Pulmonary artery endothelial cell (primary cell): ENCODE measurements around the gene ZNF513. TPM values are rescaled to one million over a fixed set of nuclear protein-coding genes. Genes with fewer than 3 reads are reported as not detected.
"Not testable (repeated sequence)": the region's sequence is repeated elsewhere in the genome, so short reads cannot be mapped to it uniquely, and the experiment has no call there.

Source experiments
- DNase-seq: peaks from one replicate; pipeline ENCODE4 v3.0.0-alpha.2; 2011; ENCODE audit warnings: low read depth, low spot score
- total RNA-seq: library from RNA; depleted of rRNA; stranded (reverse); fragments of >200 nt; gene quantifications from 2 replicates; pipeline ENCODE4 v1.2.3, GENCODE V29; 2014

The ZNF513 gene, protein sequence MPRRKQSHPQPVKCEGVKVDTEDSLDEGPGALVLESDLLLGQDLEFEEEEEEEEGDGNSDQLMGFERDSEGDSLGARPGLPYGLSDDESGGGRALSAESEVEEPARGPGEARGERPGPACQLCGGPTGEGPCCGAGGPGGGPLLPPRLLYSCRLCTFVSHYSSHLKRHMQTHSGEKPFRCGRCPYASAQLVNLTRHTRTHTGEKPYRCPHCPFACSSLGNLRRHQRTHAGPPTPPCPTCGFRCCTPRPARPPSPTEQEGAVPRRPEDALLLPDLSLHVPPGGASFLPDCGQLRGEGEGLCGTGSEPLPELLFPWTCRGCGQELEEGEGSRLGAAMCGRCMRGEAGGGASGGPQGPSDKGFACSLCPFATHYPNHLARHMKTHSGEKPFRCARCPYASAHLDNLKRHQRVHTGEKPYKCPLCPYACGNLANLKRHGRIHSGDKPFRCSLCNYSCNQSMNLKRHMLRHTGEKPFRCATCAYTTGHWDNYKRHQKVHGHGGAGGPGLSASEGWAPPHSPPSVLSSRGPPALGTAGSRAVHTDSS
- 8.9 and 9.5 TPM in 2 replicates for total RNA-seq

DNA sequence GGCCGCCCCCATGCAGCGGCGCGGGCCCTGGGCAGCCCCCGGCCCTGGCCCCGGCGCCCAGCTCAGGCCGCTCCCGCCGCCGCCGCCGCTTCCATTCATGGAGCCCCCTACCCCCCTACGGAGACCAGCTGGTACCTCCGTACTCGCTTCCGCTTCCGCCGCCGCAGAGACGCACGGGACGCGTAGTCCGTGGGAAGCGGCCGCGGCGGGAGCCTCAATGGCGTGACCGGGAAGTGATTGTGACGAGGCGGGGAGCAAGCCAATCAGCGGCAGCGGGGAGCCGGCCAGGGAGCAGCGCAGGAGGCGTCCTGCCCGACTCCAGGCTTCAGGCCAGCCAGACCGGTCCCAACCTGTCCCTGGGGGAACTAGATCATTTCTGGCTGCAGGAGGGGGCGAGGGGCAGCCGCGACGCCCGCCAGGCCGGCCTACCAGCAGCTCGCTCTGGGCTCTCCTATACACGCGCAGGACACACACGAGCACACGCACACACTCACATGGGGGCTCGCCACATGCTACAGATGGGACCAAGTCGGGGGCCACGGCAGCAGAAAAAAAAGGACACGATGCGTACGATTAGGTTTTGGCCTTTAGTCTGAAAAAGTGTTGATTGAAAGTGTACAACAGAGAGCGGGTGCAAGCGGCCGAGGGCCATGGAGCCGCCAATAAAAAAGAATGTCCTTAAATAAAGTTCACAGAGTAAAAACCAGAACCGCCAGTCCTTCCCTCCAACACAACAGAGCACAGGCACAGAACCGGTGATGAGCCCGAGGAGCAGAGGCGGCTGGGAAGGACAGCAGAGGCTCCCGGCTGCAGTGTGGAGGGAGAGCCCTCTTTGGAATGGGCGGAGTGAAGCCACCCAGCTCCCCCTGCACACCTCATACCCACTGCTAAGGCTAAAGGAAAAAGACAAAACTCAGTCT, at the start of gene ZNF513:
Gene ZNF513 (minus strand): TSS at position 109 of the 920 bp plus-strand sequence. CDS start 208 bp downstream, outside the sequence.
- peak; percentile 81 for DNase-seq

DNA sequence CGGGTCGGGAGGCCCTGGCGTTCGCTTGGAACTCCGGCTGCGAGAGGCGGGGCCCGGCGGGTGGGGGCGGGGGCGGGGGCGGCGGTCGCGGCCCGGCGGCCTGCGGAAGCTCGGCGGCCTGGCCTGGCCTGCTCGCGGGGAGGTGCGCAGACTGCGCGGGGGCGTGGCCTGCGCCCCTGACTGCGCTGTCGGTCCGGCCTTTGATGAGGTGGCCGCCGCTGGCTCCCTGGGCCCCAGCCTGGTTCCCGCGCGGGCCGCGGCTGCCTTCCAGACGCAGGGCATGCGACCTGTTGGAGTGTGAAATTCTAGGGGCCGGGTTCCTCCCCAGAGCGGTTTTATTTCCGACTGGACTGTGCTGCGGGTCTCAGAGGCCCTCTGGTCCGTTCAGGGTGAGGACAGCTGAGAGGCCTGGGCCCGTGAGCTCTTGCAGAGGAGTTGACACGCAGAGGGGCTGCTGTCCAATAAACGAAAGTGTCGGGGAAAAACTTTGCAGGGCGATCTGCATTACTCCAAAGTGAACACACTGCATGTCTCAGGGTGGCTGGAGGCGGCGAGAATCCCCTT, 48.5 kb upstream of the ZNF513 start:
- DNase-seq, result peak; percentile 51

DNA sequence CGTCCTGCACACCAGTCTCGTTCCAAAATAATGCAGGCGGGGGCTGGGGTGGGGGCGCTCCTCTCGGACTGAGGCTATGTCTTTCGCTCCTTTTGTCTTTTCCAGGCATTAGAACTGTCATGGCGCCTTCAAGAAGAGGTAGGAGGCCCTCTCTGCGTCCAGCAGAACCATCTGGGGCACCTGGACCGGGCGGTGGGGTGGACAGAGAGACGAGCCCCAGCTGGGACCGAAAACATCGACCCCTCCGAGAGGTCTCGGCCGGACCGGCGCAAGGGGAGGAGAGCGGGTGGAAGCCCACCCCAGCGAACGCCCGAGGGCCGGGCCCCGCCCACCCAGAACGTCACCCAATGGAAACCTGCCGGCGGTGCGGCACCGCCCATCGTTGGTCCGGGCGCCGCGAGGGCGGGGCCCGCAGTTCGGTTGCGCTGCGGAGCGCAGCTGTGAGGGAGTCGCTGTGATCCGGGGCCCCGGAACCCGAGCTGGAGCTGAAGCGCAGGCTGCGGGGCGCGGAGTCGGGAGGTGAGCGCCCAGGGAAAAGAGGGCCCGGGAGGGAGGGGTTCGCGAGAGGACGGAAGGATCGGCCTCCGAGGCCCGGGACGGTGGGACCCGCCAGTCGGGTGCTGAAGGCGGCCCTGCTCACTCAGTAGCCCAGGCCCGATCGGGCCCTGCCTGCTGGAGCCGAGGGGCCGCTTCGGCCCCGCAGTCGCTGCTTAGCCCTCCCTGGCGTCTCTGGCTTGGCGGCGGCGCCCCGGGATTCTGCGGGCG, 47.9 kb upstream of the ZNF513 start, which contains the start of gene NRBP1:
Gene NRBP1 (plus strand): TSS at position 419 of the 765 bp plus-strand sequence. CDS start 4,643 bp downstream, outside the sequence.
- DNase-seq, result peak; percentile 50

DNA sequence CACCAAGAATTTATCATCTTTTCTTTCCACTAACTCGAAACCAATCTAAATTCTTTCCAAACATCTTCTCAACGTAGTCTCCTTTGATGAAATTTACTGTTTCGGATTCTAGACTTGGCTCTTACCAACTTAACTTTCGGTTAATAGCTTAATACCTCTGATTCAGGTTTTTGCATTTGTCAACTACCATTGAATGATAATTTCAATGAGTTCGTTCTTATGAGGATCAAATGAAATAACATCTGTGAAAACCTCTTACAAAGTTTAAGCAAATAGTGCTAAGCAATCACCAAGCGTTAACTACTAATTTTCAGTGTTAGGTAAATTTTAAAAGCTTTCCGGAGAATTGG, 47.3 kb upstream of the ZNF513 start:
- no peak for DNase-seq

DNA sequence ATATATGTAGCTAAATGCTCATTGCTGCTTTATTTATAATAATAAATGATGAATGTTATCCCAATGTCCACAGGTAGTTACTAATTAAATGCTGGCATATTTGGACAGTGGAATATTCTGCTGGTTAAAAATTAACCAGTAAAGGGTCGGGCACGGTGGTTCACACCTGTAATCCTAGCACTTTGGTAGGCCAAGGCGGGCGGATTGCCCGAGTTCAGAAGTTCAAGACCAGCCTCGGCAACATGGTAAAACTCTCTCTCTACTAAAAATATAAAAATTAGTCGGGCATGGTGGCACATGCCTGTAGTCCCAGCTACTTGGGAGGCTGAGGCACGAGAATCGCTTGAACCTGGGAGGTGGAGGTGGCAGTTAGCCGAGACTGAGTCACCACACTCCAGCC, 44.5 kb upstream of the ZNF513 start:
- not testable (repeated sequence) for DNase-seq

DNA sequence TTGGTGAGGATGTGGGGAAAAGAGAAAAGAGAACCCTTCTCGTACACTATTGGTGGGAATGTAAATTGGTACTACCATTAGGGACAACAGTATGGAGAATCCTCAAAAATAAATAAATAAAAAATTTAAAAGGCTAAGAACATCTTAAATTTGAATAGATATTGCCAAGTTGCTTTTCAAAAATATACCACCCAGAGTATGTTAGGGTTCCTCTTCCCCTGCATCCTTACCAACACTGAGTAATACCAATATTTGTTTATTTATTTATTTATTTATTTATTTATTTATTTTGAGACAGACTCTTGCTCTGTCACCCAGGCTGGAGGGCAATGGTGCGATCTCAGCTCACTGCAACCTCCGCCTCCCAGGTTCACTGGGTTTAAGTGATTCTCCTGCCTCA, 42.4 kb upstream of the ZNF513 start:
- no peak for DNase-seq

DNA sequence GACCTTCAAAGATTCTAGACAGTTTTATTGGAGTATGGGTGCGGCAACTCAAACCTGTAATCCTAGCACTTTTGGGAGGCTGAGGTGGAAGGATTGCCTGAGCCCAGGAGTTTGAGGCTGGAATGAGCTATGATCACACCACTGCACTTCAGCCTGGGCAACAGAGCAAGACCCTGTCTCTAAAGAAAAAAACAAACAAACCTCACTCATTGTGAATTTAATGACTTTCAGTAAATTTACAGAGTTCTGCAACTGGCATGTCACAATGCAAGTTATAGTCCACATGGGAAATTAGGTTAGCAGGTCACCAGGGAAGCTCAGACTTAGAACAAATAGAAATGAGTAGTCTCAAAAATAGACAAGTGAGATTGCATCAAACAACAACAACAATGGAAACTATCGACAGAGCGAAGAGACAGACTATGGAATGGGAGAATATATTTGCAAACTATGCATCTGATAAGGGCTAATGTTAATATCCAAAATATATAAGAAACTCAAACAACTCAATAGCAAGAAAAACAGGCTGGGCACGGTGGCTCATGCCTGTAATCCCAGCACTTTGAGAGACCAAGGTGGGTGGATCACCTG, 41.2 kb upstream of the ZNF513 start:
- no peak for DNase-seq

DNA sequence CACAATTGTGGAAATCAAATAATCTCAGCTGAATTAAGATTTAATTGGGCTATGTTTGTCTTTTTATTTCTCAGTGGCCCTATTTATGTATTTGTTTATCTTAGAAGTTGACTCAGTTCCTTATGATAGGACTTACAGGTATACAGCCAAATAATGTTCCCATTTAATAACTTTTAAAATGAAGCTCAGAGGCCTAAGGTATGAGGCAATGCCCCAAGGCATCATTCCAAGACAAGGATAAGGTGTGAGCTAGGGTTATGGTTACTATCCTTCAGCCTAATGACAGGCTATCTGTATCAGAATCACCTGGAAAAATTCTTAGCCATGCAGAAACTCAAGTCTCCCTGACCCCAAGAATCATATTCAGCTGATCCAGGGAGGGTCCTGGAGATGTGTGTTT, 40.5 kb upstream of the ZNF513 start:
- no peak for DNase-seq

DNA sequence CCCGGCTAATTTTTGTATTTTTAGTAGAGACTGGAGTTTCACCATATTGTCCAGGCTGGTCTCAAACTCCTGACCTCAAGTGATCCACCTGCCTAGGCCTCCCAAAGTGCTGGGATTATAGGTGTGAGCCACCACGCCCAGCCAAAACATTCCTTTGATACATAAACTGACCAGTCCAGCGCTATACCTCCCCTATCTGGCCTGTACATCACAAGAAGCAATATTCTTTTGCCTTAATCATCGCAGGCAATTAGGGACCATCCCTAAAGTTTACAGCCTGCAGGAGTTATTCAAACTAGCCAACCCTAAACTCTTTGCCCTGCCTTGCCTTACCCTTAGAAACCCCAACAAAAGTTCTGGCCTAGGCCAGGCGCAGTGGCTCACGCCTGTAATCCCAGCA, 35.6 kb upstream of the ZNF513 start:
- DNase-seq, result no peak

DNA sequence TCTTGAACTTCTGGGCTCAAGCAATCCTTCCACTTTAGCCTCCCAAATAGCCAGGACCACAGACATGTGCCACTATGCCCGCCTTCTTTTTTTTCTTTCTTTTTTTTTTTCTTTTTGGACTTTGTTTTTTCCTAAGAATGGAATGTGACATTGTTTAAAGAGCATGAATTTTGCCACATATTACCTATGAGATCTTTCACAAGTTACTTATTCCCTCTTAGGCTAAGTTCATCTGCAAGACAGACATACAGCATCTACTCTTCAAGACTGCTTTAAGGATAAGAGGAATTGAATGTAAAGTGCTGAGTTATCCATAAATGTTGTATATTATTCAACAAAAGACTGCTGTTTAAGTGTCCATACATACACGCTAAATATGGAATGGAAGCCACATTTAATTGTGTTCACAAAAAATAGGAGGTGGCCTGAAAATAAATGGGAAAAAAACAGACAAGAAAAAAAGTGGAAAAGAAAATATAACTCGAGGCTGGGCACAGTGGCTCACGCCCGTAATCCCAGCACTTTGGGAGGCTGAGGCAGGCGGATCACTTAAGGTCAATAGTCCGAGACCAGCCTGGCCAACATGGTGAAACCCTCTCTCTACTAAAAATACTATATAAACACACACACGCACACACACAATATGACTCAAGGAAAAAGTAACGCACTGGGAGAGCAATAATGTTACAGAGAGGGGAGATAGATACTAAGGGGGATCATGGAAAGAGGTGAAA, 32.1 kb upstream of the ZNF513 start:
- DNase-seq, result no peak

DNA sequence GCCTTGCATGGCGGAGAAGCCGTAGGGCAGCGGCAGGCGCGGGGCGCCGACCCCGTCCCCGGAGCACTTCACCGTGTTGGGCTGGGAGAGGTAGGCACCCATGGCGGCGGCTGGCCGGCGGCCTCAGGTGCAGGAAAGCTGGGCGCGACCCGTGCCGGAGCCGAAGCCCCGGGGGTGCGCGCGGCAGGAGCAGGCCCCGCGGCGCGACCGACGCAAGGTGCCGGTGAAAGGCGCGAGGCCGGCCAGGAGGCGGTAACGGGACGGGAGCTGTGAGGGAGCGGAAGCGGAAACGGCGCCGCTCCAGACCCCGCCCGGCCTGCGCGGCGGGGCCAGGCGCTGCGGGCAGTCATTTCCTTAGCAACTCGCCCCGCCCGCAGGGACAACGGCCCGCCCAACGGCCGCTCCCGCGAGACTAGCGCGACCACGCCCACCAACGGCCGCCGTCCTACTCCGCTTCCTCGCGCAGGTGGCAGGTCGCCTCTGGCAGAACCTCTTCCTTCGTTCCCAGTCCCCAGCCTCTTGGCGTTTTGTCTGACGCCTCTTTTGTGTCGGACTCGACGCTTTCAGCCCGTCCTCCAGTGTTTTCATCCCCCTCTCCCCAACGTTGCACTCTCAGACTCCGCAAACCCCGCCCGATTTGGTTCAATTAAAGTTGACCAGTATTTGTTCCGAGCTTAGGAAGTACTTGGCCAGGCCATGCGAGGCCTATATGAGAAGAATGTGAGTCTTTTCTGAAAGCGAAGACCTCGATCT, 29.0 kb upstream of the ZNF513 start, which contains the start of gene PPM1G:
Gene PPM1G (minus strand): TSS at position 271 of the 753 bp plus-strand sequence. CDS start 169 bp downstream, at position 102.
- peak; percentile 78 for DNase-seq

DNA sequence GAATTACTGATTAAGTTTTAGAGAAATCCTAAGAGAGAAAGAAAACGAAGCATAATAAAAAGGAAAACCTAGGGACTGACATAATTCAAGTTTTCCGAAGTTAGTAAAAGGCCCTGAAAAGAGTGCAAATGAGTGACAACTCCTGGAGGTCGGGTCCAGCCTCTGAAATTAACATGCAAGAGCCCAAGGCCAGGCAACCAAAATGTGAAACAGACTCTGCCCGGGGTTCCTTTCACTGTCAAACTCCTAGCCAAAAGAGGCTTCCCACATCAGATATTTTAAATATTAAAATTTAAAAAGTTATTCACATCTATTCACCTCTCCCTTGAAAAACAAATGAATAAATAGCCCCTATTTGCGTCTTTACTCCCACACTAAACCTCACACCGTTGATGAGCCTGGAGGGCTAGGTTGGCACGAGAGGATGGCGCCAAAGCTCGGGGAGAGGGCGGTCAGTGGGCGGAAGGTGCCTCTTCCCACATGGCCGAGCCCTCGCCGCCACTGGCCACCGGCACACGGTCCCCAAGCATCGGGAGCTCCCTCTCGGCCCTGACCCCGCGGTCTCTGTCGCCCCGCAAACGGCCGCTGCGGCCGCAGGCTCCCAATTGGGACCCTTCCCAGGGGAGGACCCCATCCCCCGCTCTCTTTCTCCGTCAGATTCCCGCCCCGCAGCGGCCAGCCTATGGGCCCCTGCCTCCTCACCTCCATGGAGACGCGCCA, 28.2 kb upstream of the ZNF513 start:
- DNase-seq, result no peak

DNA sequence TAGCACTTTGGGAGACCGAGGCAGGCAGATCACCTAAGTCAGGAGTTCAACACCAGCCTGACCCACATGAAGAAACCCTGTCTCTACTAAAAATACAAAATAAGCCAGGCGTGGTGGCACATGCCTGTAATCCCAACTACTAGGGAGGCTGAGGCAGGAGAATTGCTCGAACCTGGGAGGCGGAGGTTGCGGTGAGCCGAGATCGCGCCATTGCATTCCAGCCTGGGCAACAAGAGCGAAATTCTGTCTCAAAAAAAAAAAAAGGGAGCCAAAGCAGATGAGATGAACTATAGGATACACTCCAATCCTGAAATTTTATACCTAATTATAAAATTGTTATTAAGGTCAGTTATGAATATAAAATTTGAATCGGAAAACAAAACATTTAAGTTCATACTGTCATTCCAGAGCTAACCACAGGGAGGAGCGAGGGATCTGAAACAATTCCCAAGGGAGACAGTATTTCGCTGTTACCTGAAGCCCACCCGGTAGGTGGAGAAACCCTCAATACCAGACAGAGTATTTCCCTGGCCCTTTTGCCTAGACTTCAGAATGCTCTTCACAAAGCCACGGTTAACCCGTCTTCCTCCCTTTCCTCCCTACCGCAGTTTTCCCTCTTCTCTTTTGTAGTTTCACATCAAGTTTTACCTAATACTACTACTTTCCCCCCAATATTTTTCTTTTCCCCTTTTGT, 27.4 kb upstream of the ZNF513 start:
- DNase-seq, result no peak

DNA sequence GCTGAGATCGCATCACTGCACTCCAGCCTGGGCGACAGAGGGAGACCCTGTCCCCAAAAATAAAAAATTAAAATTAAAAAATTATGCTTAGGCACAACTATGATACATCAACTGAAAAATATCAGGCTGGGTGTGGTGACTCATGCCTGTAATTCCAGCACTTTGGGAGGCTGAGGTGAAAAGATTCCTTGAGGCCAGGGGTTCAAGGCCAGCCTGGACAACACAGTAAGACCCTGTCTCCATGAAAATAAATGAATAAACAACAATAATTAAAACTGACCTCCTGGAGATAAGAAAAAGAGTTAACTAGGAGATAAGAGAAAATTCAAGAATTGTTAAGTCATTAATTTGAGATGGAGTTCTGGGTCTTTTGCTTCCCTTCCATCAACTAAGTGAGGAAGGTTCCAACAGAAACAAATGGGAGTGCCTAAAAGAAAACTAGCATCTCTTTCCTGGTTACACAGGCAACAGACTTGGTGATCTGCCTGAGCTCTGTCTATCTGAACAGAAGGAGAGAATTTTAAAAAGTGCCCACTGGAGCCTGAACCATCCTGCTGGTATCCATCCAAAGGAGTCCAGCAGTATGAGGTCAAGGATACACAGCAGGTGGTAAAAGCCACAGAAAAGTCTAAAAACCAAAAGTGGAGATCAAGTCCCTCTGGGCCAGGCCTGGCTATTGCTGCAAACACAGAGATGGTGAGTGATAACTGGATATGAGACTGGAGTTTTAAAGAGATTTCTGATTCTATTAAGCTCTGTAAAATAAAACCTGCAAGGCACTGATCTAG, 20.0 kb upstream of the ZNF513 start:
- no peak for DNase-seq

DNA sequence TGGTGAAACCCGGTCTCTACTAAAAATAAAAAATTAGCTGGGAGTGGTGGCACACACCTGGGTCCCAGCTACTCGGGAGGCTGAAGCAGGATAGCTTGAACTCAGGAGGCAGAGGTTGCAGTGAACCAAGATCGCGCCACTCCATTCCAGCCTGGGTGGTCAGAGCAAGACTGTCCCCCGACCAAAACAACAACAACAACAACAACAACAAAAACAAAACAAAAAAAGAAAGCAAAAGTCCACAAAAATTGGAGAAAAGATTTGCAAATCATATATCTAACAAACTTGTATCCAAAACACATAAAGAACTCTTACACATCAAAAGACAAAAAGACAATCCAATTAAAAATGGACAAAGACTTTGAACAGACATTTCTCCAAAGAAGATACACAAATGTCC, 18.4 kb upstream of the ZNF513 start:
- DNase-seq, result no peak

DNA sequence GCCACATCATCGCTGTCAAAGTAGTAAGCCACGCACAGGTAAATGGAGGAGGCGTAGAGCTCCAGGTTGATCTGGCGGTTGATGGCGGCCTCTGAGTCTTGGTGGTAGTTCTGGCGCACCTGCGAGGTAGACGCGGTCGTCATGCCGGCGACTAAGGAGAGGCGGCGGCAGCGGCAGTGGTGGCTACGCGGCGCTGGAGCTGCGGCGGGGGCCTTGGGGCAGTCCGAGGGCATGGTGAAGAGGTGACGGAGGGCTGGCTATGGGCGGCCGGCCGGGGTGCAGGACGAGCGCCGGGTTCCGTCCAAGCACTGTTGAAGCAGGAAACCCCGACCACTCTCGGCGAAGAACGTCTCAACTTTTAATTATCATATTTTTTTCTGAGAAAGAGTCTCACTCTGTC, 12.7 kb upstream of the ZNF513 start:
- no peak for DNase-seq
